Gastrocnemius medialis (tissue), 4 donors: ENCODE data around the gene THBD. TPM values are rescaled to one million over a fixed set of nuclear protein-coding genes. Genes with fewer than 3 reads are reported as not detected.

Experiments used
- ATAC-seq, 2 donors: fragments of 150-250 bp; one replicate each; pipeline ENCODE4 v1.9.1; 2016
- DNase-seq, 2 donors: peaks; one replicate each; pipeline ENCODE4 v3.0.0-alpha.2; 2019
- H3K27ac ChIP-seq, 4 donors: fragments of 200-600 bp; sonication (generic); 1 replicate in 1 of 4; 2 replicates in 3 of 4; pipeline ENCODE4 v1.5.1; 2016 to 2018; ENCODE audit warnings: mild to moderate bottlenecking in 2 of 4, moderate library complexity in 1 of 4
- H3K27me3 ChIP-seq, 3 donors: fragments of 200-600 bp; sonication (generic) in 2 of 3; 1 replicate in 1 of 3; 2 replicates in 2 of 3; pipeline versions ENCODE4 v1.5.1 to v1.6.0; 2016 to 2019; ENCODE audit warnings: mild to moderate bottlenecking in 1 of 3, moderate library complexity in 1 of 3
- H3K36me3 ChIP-seq, 2 donors: fragments of 200-600 bp; sonication (generic) in 1 of 2; one replicate each; pipeline ENCODE4 v1.5.1; 2017 to 2018
- H3K4me1 ChIP-seq, 2 donors: fragments of 200-600 bp; sonication (generic) in 1 of 2; one replicate each; pipeline ENCODE4 v1.5.1; 2016 to 2017; ENCODE audit warnings: mild to moderate bottlenecking in 2 of 2
- H3K4me3 ChIP-seq, 4 donors: fragments of 200-600 bp; sonication (generic) in 3 of 4; 1 replicate in 1 of 4; 2 replicates in 3 of 4; pipeline ENCODE4 v1.5.1; 2016 to 2019; ENCODE audit warnings: mild to moderate bottlenecking in 2 of 4
- H3K9me3 ChIP-seq, 3 donors: fragments of 200-600 bp; sonication (generic) in 2 of 3; 1 replicate in 1 of 3; 2 replicates in 2 of 3; pipeline ENCODE4 v1.5.1; 2016 to 2019
- CTCF ChIP-seq, 5 experiments: fragments of 450-650 bp in 3 of 5; fragments of 200-600 bp in 2 of 5; sonication (generic) in 2 of 5; IDR thresholded peaks in 4 of 5; conservative IDR thresholded peaks in 1 of 5; 1 replicate in 4 of 5; 2 replicates in 1 of 5; pipeline ENCODE4 v1.5.1; 2016 to 2019; ENCODE audit warnings: antibody characterized with exemption in 5 of 5, mild to moderate bottlenecking in 3 of 5, moderate library complexity in 3 of 5
- POLR2A ChIP-seq, 2 donors: fragments of 450-650 bp; IDR thresholded peaks; one replicate each; pipeline ENCODE4 v1.6.1; 2017; ENCODE audit warnings: antibody characterized with exemption in 2 of 2, mild to moderate bottlenecking in 2 of 2, moderate library complexity in 2 of 2
- in situ Hi-C, 4 donors: fragments of 200-750 bp; cut with MboI; loops; one replicate each; pipeline versions ENCODE4 v1.15.0 to v1.8.0; 2017; ENCODE audit warnings: low sequenced_read_pairs in 4 of 4
- intact Hi-C: fragments of 100-400 bp; cut with DNase I; formaldehyde crosslinking; loops from one replicate; pipeline ENCODE4 v1.15.1; 2023; ENCODE audit warnings: low total_unique reads
- total RNA-seq, 4 donors: library from RNA; depleted of rRNA; stranded (reverse); fragments of >200 nt; gene quantifications; one replicate each; pipeline versions ENCODE4 v1.1.0 to v1.2.3, GENCODE V29; 2016

The THBD gene
- total RNA-seq, 4 donors from 2014 or later: 9.0 to 25.7 (median 17.5) TPM

GRCh38 chr20:23095499-23095898 lies 46.0 kb upstream of the THBD start:
- DNase-seq: no peak
- H3K4me1 ChIP-seq: peaks cover 18 to 23% of the 10 kb centered on the region in 2 donors

DNA sequence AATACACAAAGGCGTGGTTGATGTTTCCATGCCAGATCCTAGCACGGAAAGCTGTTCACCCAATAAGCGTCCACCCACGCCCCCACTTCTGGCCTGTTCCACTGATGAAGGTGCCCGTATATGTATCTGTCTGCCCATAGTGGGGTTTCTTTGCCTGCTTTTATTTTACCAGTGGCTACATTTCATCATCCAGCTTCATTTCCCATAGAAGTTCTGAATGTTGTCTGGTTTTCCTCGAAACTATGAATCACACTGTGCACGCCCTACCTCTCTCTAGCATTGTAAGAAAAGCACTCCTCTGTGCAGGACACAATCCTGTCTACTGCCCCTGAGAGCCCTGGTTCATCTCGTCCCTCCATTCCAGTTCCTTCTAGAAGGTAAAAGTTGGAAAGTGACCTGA lies 45.5 kb upstream of the THBD start:
- Histone ChIP-seq H3K9me3 (no peaks in the 10 kb centered on the region), H3K27me3 (no peaks in the 10 kb centered on the region), H3K27ac (no peak overlapping the region), H3K4me1 (peaks cover 18 to 23% of the 10 kb centered on the region in 2 donors), H3K4me3 (no peak overlapping the region), H3K36me3 (no peaks in the 10 kb centered on the region)
- in situ Hi-C loops: no loop called here
- intact Hi-C loops: loop anchor here (5.0 kb wide), 1 partner anchor 43 kb away; no protein-coding TSS in a partner anchor
- TF ChIP-seq CTCF (IDR thresholded peaks at IDR 0.05 in 4 of 5, conservative IDR thresholded peaks at IDR 0.05 in 1 of 5) (no peak), POLR2A (IDR thresholded peaks at IDR 0.05) (no peak)
- no peak for ATAC-seq
- no peak for DNase-seq

More at GRCh38 chr20:23095499-23095898, 46.0 kb upstream of the THBD start:
- H3K36me3 ChIP-seq: no peaks in the 10 kb centered on the region
- no peak overlapping the region for H3K4me3 ChIP-seq
- no peak overlapping the region for H3K27ac ChIP-seq
- intact Hi-C loops: no loop called here
- in situ Hi-C loops: no loop called here
- H3K9me3 ChIP-seq: no peaks in the 10 kb centered on the region
- TF ChIP-seq POLR2A (IDR thresholded peaks at IDR 0.05) (no peak), CTCF (IDR thresholded peaks at IDR 0.05 in 4 of 5, conservative IDR thresholded peaks at IDR 0.05 in 1 of 5) (no peak)
- no peak for ATAC-seq
- H3K27me3 ChIP-seq: no peaks in the 10 kb centered on the region

DNA sequence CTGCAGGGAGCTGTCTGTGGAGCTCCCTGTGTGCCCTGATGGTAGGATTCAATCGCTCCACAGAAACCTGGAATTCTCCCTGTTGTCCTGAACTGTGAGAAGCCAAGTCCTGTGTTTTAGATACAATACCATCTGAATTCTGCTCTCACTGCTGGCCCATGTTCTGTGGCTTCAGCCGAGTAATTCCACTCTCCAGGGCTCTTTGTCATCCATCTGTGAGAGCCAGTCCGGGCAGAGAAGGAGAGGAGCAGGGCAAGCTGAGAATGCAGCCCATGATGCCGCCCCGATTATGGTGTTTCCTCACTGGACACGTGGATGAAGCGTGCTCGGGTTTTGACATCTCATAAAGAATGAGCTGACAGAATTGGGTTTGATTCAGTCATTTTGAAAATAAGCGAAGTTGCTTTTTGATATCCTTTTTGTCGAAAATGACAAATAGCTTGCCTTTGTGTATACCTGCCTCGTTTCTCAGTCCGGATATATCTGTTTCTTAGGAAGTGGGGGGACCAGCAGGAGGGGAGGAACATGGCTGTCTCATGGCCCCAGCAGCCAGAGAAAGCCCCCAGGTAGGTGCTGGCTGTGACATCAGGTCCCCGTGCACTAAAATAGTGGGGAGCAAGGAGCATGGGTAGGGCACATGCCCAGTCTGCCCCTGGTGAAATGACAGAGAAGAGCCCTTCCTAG lies 44.9 kb upstream of the THBD start:
- no peak for TF ChIP-seq POLR2A (IDR thresholded peaks at IDR 0.05)
- no peak for TF ChIP-seq CTCF (IDR thresholded peaks at IDR 0.05 in 4 of 5, conservative IDR thresholded peaks at IDR 0.05 in 1 of 5)
- H3K4me1 ChIP-seq: peaks cover 18 to 23% of the 10 kb centered on the region in 2 donors
- H3K9me3 ChIP-seq: no peaks in the 10 kb centered on the region
- no peak for ATAC-seq
- intact Hi-C loops (loop anchor here (5.0 kb wide), 1 partner anchor 42 kb away; no protein-coding TSS in a partner anchor), in situ Hi-C loops (no loop called here)
- H3K27ac ChIP-seq: no peak overlapping the region
- H3K4me3 ChIP-seq: no peak overlapping the region
- DNase-seq: no peak
- H3K36me3 ChIP-seq: no peaks in the 10 kb centered on the region
- H3K27me3 ChIP-seq: no peaks in the 10 kb centered on the region

DNA sequence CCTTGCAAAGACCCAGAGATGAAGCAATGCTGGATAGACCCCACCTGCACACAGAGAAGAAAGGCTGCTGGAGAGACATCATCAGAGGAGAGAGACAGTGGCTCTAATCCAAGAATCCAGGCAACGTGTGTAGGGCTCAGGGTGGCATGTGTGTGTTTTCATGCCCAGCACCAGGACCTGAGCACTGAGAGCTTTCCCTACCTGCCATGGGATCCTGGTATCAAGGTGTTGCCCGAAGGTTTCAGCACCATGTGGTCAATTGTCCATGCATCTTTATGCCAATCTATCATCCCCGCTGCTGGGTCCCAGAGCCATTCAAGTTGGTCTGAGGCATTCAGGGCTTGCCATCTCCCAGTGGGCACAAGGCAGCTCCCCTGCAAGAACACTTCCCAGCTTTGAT lies 44.1 kb upstream of the THBD start:
- Histone ChIP-seq H3K27me3 (no peaks in the 10 kb centered on the region), H3K36me3 (no peaks in the 10 kb centered on the region), H3K27ac (no peak overlapping the region), H3K9me3 (no peaks in the 10 kb centered on the region), H3K4me1 (peaks cover 18 to 23% of the 10 kb centered on the region in 2 donors), H3K4me3 (no peak overlapping the region)
- in situ Hi-C loops: no loop called here
- intact Hi-C loops: loop anchor here (5.0 kb wide), 1 partner anchor 41 kb away; no protein-coding TSS in a partner anchor
- DNase-seq: no peak
- TF ChIP-seq POLR2A (IDR thresholded peaks at IDR 0.05) (no peak), CTCF (IDR thresholded peaks at IDR 0.05 in 4 of 5, conservative IDR thresholded peaks at IDR 0.05 in 1 of 5) (no peak)
- ATAC-seq: no peak
